IMR-90 (cell line): ENCODE results near the gene HYOU1.
A peak's percentile ranks its signal among the peaks of the same experiment; 100 is the strongest.

ENCODE experiments used
- CTCF ChIP-seq: conservative IDR thresholded peaks from 2 replicates; pipeline ENCODE4 v1.5.1; 2012; ENCODE audit warnings: mild to moderate bottlenecking, low read depth, low read length, improper control_type of control experiment
- POLR2A ChIP-seq: IDR thresholded peaks from 2 replicates; pipeline ENCODE4 v1.6.1; 2012; ENCODE audit warnings: mild to moderate bottlenecking, low read depth, low read length
- RCOR1 ChIP-seq: IDR thresholded peaks from 2 replicates; pipeline ENCODE4 v1.6.1; 2012; ENCODE audit warnings: mild to moderate bottlenecking, low read length, improper control_type of control experiment; ENCODE audit not compliant: insufficient replicate concordance

GRCh38 chr11:119084663-119085436 lies 27.8 kb upstream of the HYOU1 start, which contains the start of gene HMBS:
- no peak for TF ChIP-seq RCOR1
- no peak for TF ChIP-seq CTCF
- peak; percentile 68; the same call in 1 of the 2 replicates for TF ChIP-seq POLR2A
